Hematopoietic multipotent progenitor cell treated with erythropoietin and hydrocortisone succinate and interleukin-3 and kit ligand, for 8 days (in vitro differentiated cells): ENCODE measurements around the gene GPR139.

Source experiments
- DNase-seq: peaks from one replicate; pipeline ENCODE4 v3.0.0-alpha.2; 2015

GPR139 gene

DNA sequence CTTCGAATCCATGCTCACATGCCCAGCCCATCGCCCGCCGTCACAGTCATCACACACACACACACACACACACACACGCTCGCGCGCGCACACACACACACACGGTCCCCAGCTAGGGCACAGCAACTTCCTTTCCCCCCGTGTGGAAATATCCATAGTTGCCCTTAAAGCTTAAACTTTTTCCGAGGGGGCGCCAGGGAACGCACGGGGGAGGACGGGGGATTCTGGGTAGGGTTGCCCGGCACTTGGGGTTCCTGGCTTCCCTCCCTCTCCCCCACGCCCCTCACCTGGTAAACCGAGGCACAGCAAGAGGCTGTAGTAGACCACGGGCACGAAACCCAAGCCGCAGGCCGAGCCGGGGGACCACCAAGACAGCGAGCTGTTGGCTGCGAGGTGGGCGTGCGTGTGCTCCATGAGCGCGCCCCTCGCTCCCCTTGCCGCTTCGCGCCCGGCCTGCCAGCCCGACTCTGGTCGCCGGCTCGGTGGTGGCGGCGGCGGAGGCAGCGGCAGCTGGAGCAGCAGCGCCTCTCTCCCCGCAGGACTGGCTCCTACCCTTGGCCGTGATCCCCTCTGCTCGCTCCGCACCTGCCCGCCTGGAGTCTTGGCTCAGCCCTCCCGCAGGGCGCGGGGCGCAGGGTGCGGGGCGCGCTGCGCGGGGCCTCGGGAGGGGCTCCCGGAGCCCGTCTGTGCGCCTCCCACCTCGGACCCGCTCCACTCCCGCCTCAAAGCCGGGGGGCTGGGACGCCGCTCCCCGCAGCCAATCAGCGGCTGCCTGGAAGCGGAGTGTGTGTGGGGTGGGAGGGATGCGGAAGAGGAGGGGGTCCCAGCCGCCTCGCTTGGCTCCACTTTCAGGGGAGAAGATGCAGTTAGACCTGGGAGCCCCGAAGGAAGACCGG is at the start of gene GPR139:
Gene GPR139, minus strand, starts transcription at position 688 of the 896 bp plus-strand sequence. Its CDS starts 274 bp downstream, at position 414.
- DNase-seq = no peak

- DNase-seq = no peak
Measured at GRCh38 chr16:20122011-20122410, 48.3 kb upstream of the GPR139 start.

- no peak for DNase-seq
Measured at GRCh38 chr16:20114356-20114755, 40.7 kb upstream of the GPR139 start.

- no peak for DNase-seq
Measured at GRCh38 chr16:20111143-20111542, 37.5 kb upstream of the GPR139 start.

DNA sequence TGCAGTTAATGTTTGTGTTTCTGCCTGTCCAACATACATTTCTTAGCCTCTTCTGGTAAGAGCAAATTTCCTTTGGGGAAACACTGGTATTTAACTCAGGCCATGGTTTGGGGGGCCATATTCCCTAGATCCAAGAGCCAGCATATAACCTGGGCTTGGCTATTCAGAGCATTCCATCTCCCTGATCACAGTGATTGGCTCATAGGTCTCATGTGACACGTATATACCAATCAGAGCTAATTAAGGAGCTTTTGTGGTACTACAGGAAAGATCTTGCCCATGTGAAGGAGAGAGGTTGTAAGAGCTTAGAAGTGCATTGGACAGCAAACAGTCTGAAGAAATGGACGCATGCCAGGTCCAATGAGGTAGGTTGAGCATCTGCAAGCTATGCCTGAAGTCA is 33.4 kb upstream of the GPR139 start:
- DNase-seq = no peak

GRCh38 chr16:20104563-20105183 is 31.0 kb upstream of the GPR139 start:
- no peak for DNase-seq

GRCh38 chr16:20102521-20102920 is 28.8 kb upstream of the GPR139 start:
- DNase-seq = no peak

GRCh38 chr16:20102021-20102420 is 28.3 kb upstream of the GPR139 start:
- no peak for DNase-seq

DNA sequence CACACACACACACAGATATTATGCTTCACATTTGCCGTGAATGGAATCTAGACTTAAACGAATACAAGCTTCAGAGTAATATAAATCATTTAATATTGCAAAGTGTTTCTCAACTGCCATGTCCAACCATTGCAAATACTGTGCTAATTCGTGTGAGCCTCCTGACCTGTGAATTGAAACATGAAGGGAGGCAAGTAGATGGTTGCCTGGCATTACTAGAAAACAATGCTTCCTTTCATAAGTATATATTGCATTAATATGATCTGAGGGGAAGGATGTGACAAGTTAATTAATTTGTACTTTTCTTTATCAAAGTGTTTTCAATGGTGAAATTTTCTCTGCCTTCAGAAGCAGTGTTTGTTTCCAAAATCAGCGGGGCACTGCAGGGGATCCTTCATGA is 25.7 kb upstream of the GPR139 start:
- no peak for DNase-seq

DNA sequence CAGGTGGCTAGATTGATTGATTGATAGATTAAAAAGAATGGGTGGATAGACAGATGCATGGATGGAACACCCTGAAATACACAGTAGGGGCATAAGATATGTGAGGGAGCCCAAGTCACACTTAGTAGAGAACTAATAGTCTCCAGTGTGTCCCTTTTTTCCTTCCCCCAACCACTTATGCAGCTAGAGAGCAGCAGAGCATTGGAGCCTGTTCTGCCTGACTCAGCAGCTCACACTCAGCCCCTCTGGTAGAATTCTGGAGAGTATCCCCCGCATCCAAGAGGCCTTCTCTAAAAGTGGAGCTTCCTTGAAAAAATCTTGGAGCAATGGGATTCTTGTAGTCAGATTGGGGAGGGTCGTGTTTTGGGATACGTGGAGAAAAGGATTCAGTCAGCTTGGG is 20.5 kb upstream of the GPR139 start:
- no peak for DNase-seq

DNA sequence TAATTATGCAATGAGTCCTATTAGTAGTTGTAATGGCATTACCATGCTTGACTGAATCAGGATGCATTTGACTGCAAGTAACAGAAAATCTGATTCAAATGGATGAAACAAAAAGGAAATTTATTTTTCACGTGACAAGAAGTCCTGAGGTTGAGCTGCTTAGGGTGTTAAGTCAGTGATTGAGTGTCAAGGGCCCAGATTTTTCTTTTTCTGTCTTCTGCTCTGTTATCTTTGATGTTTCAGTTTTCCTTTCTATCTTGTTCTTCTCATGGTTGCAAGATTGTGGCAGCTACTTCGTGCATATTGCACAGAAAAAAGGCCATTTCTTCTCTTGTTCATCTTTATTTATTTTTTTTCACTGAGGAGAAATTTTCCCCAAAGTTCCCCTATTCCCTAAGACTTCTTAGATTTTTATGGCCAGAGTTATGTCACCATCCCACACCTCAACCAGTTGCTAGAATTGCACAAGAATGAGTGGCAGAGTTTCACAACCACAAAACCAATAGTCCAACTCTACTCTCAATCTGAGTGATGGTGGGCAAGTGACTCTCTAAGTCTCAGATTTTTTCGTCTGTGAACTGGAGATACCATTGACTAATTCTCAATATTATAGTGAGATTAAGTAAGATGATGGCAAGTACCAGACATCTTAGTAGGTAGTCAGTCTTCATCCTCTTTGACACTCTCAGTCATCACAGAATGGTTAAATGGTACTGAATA is 15.7 kb upstream of the GPR139 start:
- DNase-seq = no peak

- DNase-seq = peak; percentile 2
Measured at GRCh38 chr16:20084624-20085226, 11.0 kb upstream of the GPR139 start.

DNA sequence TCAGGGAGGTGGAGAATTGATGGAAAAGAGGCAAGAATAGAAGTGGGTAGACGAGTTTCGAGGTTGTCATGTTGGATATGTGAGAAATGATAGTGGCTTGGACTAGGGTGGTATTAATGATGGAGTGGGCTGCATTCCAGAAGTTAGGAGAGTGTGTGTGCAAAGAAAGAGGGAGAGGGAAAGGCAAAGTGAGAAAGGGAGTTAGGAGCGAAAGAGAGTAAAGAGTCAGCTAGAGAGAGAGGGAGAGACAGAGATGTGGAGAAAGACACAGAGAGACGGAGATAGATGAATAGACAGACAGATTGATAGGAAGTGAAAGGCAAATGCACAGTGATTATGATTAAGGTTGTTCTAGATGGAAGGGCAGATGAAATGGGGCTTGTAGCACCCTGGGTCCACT is 5.4 kb upstream of the GPR139 start:
- no peak for DNase-seq

- no peak for DNase-seq
Measured at GRCh38 chr16:20075243-20075642, 1.6 kb upstream of the GPR139 start.

DNA sequence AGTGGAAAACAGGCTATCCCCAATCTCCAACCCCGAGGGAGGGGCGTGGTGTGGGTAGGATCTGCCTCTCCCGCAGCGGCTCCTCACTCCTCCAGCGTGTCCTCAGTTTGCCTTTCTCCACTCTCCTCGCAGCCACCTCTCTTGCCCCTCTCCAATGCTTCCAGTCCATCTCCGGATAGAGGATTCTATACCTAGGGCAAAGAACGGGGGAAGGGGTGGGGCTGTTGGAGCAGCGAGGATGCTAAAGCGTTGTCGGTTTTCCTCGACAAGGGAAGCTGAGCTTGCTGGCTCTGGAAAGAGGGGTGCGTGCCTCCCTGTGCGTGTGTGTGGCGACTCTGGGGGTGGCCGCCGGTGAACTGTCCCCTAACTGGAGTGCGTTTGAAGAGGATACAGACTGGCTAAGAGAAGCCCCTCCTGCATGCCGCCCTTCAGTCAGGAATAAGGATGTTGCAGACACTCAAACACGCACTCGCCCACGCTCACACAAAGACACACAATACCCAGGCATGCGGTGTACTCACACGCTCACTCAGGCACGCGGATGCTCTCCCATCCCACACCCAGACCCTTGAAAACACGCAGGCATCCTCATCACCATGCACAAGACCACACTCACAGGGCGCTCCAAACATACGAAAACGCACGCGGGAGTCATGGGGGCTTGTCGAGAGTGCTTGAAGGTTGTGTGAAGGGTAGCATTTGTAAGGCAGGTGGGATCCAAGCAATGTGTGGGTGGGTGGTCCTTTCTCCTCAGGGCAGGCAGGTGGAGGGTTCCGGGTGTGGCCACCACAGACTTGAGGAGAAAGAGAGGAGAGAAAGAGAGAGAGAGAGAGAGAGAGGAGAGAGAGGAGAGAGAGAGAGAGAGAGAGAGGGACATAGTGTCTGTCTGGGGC is 655 bp upstream of the GPR139 start:
- no peak for DNase-seq

DNA sequence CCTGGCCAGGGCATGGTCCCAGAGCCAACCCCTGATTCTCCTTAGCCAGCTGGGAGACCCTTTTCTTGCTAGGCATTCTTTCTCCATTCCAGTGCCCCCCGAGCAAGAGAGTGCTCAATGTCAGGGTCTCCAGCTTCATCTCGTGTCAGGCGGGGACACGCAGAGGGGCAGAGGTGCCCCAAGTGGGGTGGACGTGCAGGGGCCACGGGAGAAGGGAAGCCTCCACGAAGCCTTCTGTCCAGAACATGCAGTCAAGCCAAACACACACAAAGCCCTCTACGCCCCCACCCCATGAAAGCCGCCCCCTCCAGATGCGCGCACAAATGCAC is 852 bp downstream of the GPR139 start:
- DNase-seq = no peak

GRCh38 chr16:20072146-20072873 is 1.4 kb downstream of the GPR139 start:
- DNase-seq = no peak

GRCh38 chr16:20064931-20065330 is 8.8 kb downstream of the GPR139 start:
- DNase-seq = no peak

DNA sequence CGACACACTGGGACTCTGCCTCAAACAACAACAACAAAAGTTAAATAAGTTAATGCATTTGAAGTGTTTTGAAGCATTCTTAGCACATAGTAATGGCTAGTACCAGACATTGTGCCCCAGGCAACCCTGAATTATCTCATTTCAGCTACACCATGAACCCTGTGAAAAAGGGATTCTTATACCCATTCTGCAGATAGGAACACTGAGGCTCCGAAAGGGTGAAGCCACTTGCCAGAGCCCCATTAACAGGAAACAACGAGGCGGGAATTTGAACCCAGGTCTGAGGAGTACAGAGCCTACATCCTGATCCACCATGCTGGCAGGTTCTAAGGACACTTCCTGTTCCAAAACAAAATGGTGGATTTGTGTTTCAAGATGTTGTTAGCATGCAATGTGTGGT is 9.2 kb downstream of the GPR139 start:
- no peak for DNase-seq

GRCh38 chr16:20061132-20061531 is 12.6 kb downstream of the GPR139 start:
- no peak for DNase-seq

DNA sequence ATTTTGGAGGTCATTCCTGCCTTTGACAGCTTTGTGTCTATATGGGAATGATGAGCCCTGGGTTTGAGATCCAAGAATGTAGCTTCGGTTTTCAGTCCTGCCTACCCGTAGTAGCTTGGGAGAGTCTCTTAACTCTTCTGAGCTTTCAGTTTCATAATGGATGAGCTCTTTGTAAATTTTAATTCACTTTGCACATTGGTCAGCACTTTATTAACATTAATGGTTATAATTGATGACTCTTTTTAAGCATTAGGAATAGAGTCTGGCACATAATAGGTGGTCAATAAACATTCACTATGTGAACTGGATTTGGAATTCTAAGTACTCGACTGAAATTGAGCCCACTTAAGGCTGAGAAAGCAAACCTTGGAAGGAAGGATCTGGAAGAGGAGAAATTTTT is 17.3 kb downstream of the GPR139 start:
- DNase-seq = no peak

GRCh38 chr16:20053336-20053735 is 20.4 kb downstream of the GPR139 start:
- no peak for DNase-seq
